HEK293 (cell line): ENCODE results near the gene TIAM2.

Experiments
- CTCF ChIA-PET: fragments of 350-600 bp; formaldehyde crosslinking; extraction: SDS; loops from one replicate; lab custom pipeline; 2021; ENCODE audit warnings: antibody characterized with exemption; lab: Yijun Ruan, JAX
- POLR2A ChIA-PET: fragments of 300-600 bp; formaldehyde crosslinking; extraction: SDS; loops from one replicate; lab custom pipeline; 2020; ENCODE audit warnings: antibody characterized with exemption, inconsistent platforms; lab: Yijun Ruan, JAX
- H3K27ac ChIP-seq: fragments of 200-500 bp; sonication (Bioruptor generic); 2 replicates; pipeline ENCODE4 v1.5.1; 2014; ENCODE audit warnings: low read depth, low read length, control low read depth, inconsistent platforms; ENCODE audit errors: extremely low read depth
- H3K36me3 ChIP-seq, 2 experiments: fragments of 200-500 bp in 1 of 2; sonication (Bioruptor generic) in 1 of 2; 1 replicate in 1 of 2; 2 replicates in 1 of 2; pipeline ENCODE4 v1.5.1; 2014 to 2017; ENCODE audit warnings: inconsistent platforms in 2 of 2, low read length in 2 of 2; ENCODE audit not compliant: control insufficient read depth in 2 of 2, insufficient read depth in 1 of 2
- H3K4me1 ChIP-seq: fragments of 200-500 bp; sonication (Bioruptor generic); 2 replicates; pipeline ENCODE4 v1.5.1; 2014; ENCODE audit warnings: mild to moderate bottlenecking, low read length, inconsistent platforms; ENCODE audit not compliant: control insufficient read depth, insufficient read depth
- H3K4me3 ChIP-seq: 2 replicates; pipeline ENCODE4 v1.5.1; 2011; ENCODE audit warnings: low read depth, mild to moderate bottlenecking, control low read depth, low read length, moderate library complexity
- H3K9me3 ChIP-seq: fragments of 200-500 bp; sonication (Bioruptor generic); 2 replicates; pipeline ENCODE4 v1.5.1; 2014; ENCODE audit warnings: low read depth, low read length, inconsistent platforms; ENCODE audit not compliant: control insufficient read depth, insufficient read depth
- BCL11A ChIP-seq: fragments of 450-650 bp; formaldehyde crosslinking; IDR thresholded peaks from 2 replicates; pipeline ENCODE4 v1.5.1; 2016; ENCODE audit warnings: low read depth, missing biosample characterization, missing genetic modification characterization
- GLI4 ChIP-seq: fragments of 450-650 bp; formaldehyde crosslinking; IDR thresholded peaks from 2 replicates; pipeline ENCODE4 v1.5.1; 2016; ENCODE audit warnings: missing biosample characterization, missing genetic modification characterization
- SETDB1 ChIP-seq: IDR thresholded peaks from one replicate; pipeline ENCODE4 v1.6.1; 2017; ENCODE audit warnings: mild to moderate bottlenecking, low read length, moderate library complexity, mixed read lengths; ENCODE audit not compliant: insufficient read length
- SP2 ChIP-seq: fragments of 450-650 bp; formaldehyde crosslinking; IDR thresholded peaks from 2 replicates; pipeline ENCODE4 v1.5.1; 2016; ENCODE audit warnings: missing biosample characterization, missing genetic modification characterization
- SP7 ChIP-seq: fragments of 450-650 bp; formaldehyde crosslinking; IDR thresholded peaks from 2 replicates; pipeline ENCODE4 v1.5.1; 2016; ENCODE audit warnings: missing biosample characterization, missing genetic modification characterization
- TCF7L2 ChIP-seq: IDR thresholded peaks from 2 replicates; pipeline ENCODE4 v1.6.1; 2011; ENCODE audit warnings: low read depth, mild to moderate bottlenecking, inconsistent platforms, low read length, moderate library complexity, borderline replicate concordance
- ZBTB11 ChIP-seq: fragments of 450-650 bp; formaldehyde crosslinking; conservative IDR thresholded peaks from 2 replicates; pipeline ENCODE4 v1.5.1; 2016; ENCODE audit warnings: low read depth, missing biosample characterization, missing genetic modification characterization
- ZFHX2 ChIP-seq: fragments of 450-650 bp; formaldehyde crosslinking; conservative IDR thresholded peaks from 2 replicates; pipeline ENCODE4 v1.5.1; 2016; ENCODE audit warnings: missing biosample characterization, missing genetic modification characterization
- ZNF146 ChIP-seq: fragments of 450-650 bp; formaldehyde crosslinking; IDR thresholded peaks from 2 replicates; pipeline ENCODE4 v1.5.1; 2016; ENCODE audit warnings: missing biosample characterization, missing genetic modification characterization
- ZNF221 ChIP-seq: fragments of 450-650 bp; formaldehyde crosslinking; IDR thresholded peaks from 2 replicates; pipeline ENCODE4 v1.5.1; 2017; ENCODE audit warnings: missing biosample characterization, missing genetic modification characterization, borderline replicate concordance
- ZNF239 ChIP-seq: fragments of 450-650 bp; formaldehyde crosslinking; IDR thresholded peaks from 2 replicates; pipeline ENCODE4 v1.5.1; 2016; ENCODE audit warnings: missing biosample characterization, missing genetic modification characterization
- ZNF266 ChIP-seq: fragments of 450-650 bp; formaldehyde crosslinking; IDR thresholded peaks from 2 replicates; pipeline ENCODE4 v1.5.1; 2016; ENCODE audit warnings: missing biosample characterization, missing genetic modification characterization, low read depth
- ZNF280C ChIP-seq: fragments of 450-650 bp; formaldehyde crosslinking; IDR thresholded peaks from 2 replicates; pipeline ENCODE4 v1.5.1; 2016; ENCODE audit warnings: missing biosample characterization, missing genetic modification characterization
- ZNF311 ChIP-seq: fragments of 450-650 bp; formaldehyde crosslinking; IDR thresholded peaks from 2 replicates; pipeline ENCODE4 v1.5.1; 2017; ENCODE audit warnings: missing biosample characterization, missing genetic modification characterization, borderline replicate concordance
- ZNF366 ChIP-seq: fragments of 450-650 bp; formaldehyde crosslinking; conservative IDR thresholded peaks from 2 replicates; pipeline ENCODE4 v1.5.1; 2016; ENCODE audit warnings: missing biosample characterization, missing genetic modification characterization
- ZNF404 ChIP-seq: fragments of 450-650 bp; formaldehyde crosslinking; IDR thresholded peaks from 2 replicates; pipeline ENCODE4 v1.5.1; 2017; ENCODE audit warnings: missing biosample characterization, missing genetic modification characterization
- ZNF48 ChIP-seq: fragments of 450-650 bp; formaldehyde crosslinking; IDR thresholded peaks from 2 replicates; pipeline ENCODE4 v1.5.1; 2016; ENCODE audit warnings: missing biosample characterization, missing genetic modification characterization
- TF ChIP-seq, protein P1 (sequence below): fragments of 450-650 bp; formaldehyde crosslinking; IDR thresholded peaks from 2 replicates; pipeline ENCODE4 v1.5.1; 2017; ENCODE audit warnings: missing biosample characterization, missing genetic modification characterization
- TF ChIP-seq, protein P2 (sequence below): fragments of 450-650 bp; formaldehyde crosslinking; IDR thresholded peaks from 2 replicates; pipeline ENCODE4 v1.5.1; 2017; ENCODE audit warnings: missing biosample characterization, missing genetic modification characterization
- TF ChIP-seq, protein P3 (sequence below): fragments of 450-650 bp; formaldehyde crosslinking; IDR thresholded peaks from 2 replicates; pipeline ENCODE4 v1.5.1; 2016; ENCODE audit warnings: missing biosample characterization, missing genetic modification characterization

The TIAM2 gene

DNA sequence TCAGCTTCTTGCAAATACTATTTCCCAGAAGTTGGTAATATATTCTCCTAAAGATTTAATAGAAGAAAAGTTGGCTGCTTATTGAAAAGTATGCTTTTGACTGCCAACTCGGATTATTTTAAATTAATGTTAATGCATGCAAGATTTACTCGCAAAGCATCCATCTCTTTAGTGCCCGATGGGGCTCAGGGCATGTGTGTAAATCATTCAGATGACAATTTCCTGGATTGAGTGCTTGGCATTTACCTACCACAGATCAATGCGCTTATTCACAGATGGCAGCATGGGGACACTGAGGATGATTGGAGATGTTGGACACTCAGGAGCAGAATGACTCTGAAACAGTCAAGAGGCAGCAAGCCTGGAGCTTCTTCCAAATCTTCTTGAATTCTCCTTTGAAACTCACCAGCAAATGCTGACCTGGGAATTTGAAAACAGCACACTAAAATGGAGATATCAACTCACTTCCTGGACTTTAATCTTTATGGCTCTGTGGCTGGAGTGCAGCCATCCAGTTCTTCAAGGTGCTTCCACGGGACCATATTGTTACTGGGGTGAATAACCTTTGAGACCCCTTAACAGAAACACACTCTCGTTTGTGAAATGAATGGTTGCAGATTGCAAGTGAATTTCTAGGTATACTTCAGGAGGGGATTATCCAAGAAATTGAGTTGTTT lies 34.1 kb upstream of the TIAM2 start:
- TF ChIP-seq SP2: no peak
- no peak for TF ChIP-seq ZNF146
- TF ChIP-seq ZNF404 (tag by site-specific recombination): no peak
- TF ChIP-seq, protein P1, sequence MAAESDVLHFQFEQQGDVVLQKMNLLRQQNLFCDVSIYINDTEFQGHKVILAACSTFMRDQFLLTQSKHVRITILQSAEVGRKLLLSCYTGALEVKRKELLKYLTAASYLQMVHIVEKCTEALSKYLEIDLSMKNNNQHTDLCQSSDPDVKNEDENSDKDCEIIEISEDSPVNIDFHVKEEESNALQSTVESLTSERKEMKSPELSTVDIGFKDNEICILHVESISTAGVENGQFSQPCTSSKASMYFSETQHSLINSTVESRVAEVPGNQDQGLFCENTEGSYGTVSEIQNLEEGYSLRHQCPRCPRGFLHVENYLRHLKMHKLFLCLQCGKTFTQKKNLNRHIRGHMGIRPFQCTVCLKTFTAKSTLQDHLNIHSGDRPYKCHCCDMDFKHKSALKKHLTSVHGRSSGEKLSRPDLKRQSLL (tag by site-specific recombination): no peak
- TF ChIP-seq ZNF311 (tag by site-specific recombination): no peak
- TF ChIP-seq ZNF48 (tag by site-specific recombination): no peak
- no peak for TF ChIP-seq SETDB1
- TF ChIP-seq ZBTB11 (tag by site-specific recombination): no peak
- TF ChIP-seq ZNF239 (tag by site-specific recombination): no peak
- no peak for TF ChIP-seq ZNF221 (tag by site-specific recombination)
- TF ChIP-seq, protein P2, sequence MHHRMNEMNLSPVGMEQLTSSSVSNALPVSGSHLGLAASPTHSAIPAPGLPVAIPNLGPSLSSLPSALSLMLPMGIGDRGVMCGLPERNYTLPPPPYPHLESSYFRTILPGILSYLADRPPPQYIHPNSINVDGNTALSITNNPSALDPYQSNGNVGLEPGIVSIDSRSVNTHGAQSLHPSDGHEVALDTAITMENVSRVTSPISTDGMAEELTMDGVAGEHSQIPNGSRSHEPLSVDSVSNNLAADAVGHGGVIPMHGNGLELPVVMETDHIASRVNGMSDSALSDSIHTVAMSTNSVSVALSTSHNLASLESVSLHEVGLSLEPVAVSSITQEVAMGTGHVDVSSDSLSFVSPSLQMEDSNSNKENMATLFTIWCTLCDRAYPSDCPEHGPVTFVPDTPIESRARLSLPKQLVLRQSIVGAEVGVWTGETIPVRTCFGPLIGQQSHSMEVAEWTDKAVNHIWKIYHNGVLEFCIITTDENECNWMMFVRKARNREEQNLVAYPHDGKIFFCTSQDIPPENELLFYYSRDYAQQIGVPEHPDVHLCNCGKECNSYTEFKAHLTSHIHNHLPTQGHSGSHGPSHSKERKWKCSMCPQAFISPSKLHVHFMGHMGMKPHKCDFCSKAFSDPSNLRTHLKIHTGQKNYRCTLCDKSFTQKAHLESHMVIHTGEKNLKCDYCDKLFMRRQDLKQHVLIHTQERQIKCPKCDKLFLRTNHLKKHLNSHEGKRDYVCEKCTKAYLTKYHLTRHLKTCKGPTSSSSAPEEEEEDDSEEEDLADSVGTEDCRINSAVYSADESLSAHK (tag by site-specific recombination): no peak
- no peak for TF ChIP-seq TCF7L2
- TF ChIP-seq ZFHX2 (tag by site-specific recombination): no peak
- TF ChIP-seq, protein P3, sequence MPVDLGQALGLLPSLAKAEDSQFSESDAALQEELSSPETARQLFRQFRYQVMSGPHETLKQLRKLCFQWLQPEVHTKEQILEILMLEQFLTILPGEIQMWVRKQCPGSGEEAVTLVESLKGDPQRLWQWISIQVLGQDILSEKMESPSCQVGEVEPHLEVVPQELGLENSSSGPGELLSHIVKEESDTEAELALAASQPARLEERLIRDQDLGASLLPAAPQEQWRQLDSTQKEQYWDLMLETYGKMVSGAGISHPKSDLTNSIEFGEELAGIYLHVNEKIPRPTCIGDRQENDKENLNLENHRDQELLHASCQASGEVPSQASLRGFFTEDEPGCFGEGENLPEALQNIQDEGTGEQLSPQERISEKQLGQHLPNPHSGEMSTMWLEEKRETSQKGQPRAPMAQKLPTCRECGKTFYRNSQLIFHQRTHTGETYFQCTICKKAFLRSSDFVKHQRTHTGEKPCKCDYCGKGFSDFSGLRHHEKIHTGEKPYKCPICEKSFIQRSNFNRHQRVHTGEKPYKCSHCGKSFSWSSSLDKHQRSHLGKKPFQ (tag by site-specific recombination): no peak
- no peak for TF ChIP-seq ZNF266 (tag by site-specific recombination)
- no peak for TF ChIP-seq ZNF366 (tag by site-specific recombination)
- no peak for TF ChIP-seq GLI4
- TF ChIP-seq ZNF280C: no peak
- TF ChIP-seq SP7 (tag by site-specific recombination): no peak
- no peak for TF ChIP-seq BCL11A (tag by site-specific recombination)
- no peaks in the 10 kb centered on the region for H3K9me3 ChIP-seq
- CTCF ChIA-PET: interaction anchor here (0.8 kb wide), 1 partner anchor 210 kb away, joined by 6 read pairs; no protein-coding TSS in a partner anchor
- POLR2A ChIA-PET: no interaction called here
- H3K4me3 ChIP-seq: no peak overlapping the region
- H3K36me3 ChIP-seq: no peaks in the 10 kb centered on the region; a peak in 1 of 3 replicates
- H3K4me1 ChIP-seq: no peaks in the 10 kb centered on the region
- H3K27ac ChIP-seq: no peak overlapping the region
